Dermis blood vessel endothelial cell (primary cell): ENCODE data around the gene ASIC3. TPM values are rescaled to one million over a fixed set of nuclear protein-coding genes. Genes with fewer than 3 reads are reported as not detected.

Source experiments
- DNase-seq: peaks from one replicate; pipeline ENCODE4 v3.0.0; 2010
- total RNA-seq: library from RNA; depleted of rRNA; stranded (reverse); fragments of >200 nt; gene quantifications from 2 replicates; pipeline ENCODE4 v1.2.3, GENCODE V29; 2014

Gene ASIC3
- total RNA-seq, 1 donor from 2014 or later, result not detected

GRCh38 chr7:151087245-151088018 lies 39.1 kb downstream of the ASIC3 start:
- peak; percentile 68 for DNase-seq

- DNase-seq, result peak; percentile 57
Measured at GRCh38 chr7:151088019-151088855, 39.9 kb downstream of the ASIC3 start.

GRCh38 chr7:151088856-151089699 lies 40.7 kb downstream of the ASIC3 start:
- peak; percentile 97 for DNase-seq

GRCh38 chr7:151089893-151090730 lies 41.8 kb downstream of the ASIC3 start:
- peak; percentile 41 for DNase-seq

- no peak for DNase-seq
Measured at GRCh38 chr7:151091003-151091402, 42.7 kb downstream of the ASIC3 start.

GRCh38 chr7:151091431-151091830 lies 43.1 kb downstream of the ASIC3 start:
- DNase-seq, result peak; percentile 63

- DNase-seq, result no peak
Measured at GRCh38 chr7:151091988-151092387, 43.7 kb downstream of the ASIC3 start.

- DNase-seq, result no peak
Measured at GRCh38 chr7:151093748-151094147, 45.4 kb downstream of the ASIC3 start.

GRCh38 chr7:151094675-151095074 lies 46.3 kb downstream of the ASIC3 start:
- no peak for DNase-seq

GRCh38 chr7:151095123-151095797 lies 46.9 kb downstream of the ASIC3 start:
- no peak for DNase-seq

GRCh38 chr7:151095828-151096475 lies 47.6 kb downstream of the ASIC3 start:
- DNase-seq, result peak; percentile 32

GRCh38 chr7:151099486-151100211 lies 51.3 kb downstream of the ASIC3 start:
- peak; percentile 37 for DNase-seq

GRCh38 chr7:151100921-151101320 lies 52.6 kb downstream of the ASIC3 start:
- no peak for DNase-seq

GRCh38 chr7:151101621-151102396 lies 53.5 kb downstream of the ASIC3 start:
- DNase-seq, result no peak

Other genes starting within 250 kb of the ASIC3 start
- not detected in 2 replicates for gene TMEM176B, start 248.2 kb upstream of the ASIC3 start, total RNA-seq
- not detected in 2 replicates for gene TMEM176A, start 247.8 kb upstream of the ASIC3 start, total RNA-seq
- not detected in 2 replicates for gene AOC1, start 196.0 kb upstream of the ASIC3 start, total RNA-seq
- under 0.01 TPM in 1 of 2 replicates, not detected in the other for gene KCNH2, start 70.2 kb upstream of the ASIC3 start, total RNA-seq
- 33.4 and 103 TPM in 2 replicates for gene NOS3, start 57.5 kb upstream of the ASIC3 start, total RNA-seq
- 0.28 TPM in 1 of 2 replicates, not detected in the other for gene ATG9B, start 24.0 kb upstream of the ASIC3 start, total RNA-seq
- 20.4 and 38.2 TPM in 2 replicates for gene ABCB8, start 20.1 kb upstream of the ASIC3 start, total RNA-seq
- 14.1 and 17.6 TPM in 2 replicates for gene CDK5, start 9.4 kb downstream of the ASIC3 start, total RNA-seq
- 93.6 and 113 TPM in 2 replicates for gene SLC4A2, start 11.1 kb downstream of the ASIC3 start, total RNA-seq
- gene FASTK, start 32.3 kb downstream of the ASIC3 start, total RNA-seq, result 67.0 and 69.6 TPM in 2 replicates
- gene TMUB1, start 35.0 kb downstream of the ASIC3 start, total RNA-seq, result 28.4 and 35.6 TPM in 2 replicates
- gene AGAP3, start 37.9 kb downstream of the ASIC3 start, total RNA-seq, result 94.9 and 142 TPM in 2 replicates
- not detected in 2 replicates for gene GBX1, start 119.2 kb downstream of the ASIC3 start, total RNA-seq
- not detected in 2 replicates for gene ASB10, start 138.7 kb downstream of the ASIC3 start, total RNA-seq
- not detected in 2 replicates for gene H2BK1, start 162.0 kb downstream of the ASIC3 start, total RNA-seq
- 74.6 and 76.2 TPM in 2 replicates for gene ABCF2, start 178.7 kb downstream of the ASIC3 start, total RNA-seq
- gene CHPF2, start 184.0 kb downstream of the ASIC3 start, total RNA-seq, result 49.9 and 66.1 TPM in 2 replicates
- gene SMARCD3, start 200.2 kb downstream of the ASIC3 start, total RNA-seq, result 0.85 and 2.0 TPM in 2 replicates